Activated effector memory CD4-positive, alpha-beta T cell treated with anti-CD3 and anti-CD28 coated beads, Interleukin-2, amount 50 U/mL, for 16 hours (primary cell): ENCODE measurements around the gene TAC3.
"Not testable (repeated sequence)": the region's sequence is repeated elsewhere in the genome, so short reads cannot be mapped to it uniquely, and the experiment has no call there.

Source experiments
- DNase-seq: peaks from one replicate; pipeline ENCODE4 v3.0.0-alpha.2; 2020

TAC3 gene

DNA sequence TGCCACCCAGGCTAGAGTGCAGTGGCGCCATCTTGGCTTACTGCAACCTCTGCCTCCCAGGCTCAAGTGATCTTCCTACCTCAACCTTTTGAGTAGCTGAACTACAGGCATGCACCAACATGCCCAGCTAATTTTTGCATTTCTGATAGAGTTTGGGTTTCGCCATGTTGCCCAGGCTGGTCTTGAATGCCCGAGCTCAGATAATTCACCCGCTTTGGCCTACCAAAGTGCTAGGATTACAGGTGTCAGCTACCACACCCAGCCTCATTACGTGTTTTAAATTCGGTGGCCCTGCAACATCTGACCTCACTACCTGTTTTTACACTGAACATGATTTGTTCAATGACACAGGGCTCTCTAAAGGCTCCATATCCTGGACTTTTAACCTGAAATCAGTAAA is 36.1 kb downstream of the TAC3 start:
- DNase-seq, result no peak

DNA sequence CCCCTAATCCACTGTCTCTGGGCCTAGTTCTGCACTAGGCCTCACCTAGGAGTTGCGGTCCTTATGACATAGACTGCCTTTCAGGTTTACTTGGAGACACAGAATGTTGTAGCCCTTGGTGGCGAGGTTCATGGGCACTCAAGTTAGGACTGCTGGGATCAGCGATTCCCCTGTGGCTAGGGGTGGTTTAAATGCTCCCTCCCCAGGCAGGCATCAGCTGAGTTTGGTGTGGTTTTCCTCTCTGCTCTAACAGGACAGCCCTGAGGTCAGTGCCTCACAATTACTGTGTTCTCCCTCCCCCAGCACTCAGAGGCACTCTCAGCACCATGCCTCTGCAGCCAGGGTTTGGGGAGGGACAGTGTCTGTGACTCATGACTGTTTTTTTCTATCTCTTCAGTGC is 36.7 kb downstream of the TAC3 start:
- DNase-seq, result no peak

DNA sequence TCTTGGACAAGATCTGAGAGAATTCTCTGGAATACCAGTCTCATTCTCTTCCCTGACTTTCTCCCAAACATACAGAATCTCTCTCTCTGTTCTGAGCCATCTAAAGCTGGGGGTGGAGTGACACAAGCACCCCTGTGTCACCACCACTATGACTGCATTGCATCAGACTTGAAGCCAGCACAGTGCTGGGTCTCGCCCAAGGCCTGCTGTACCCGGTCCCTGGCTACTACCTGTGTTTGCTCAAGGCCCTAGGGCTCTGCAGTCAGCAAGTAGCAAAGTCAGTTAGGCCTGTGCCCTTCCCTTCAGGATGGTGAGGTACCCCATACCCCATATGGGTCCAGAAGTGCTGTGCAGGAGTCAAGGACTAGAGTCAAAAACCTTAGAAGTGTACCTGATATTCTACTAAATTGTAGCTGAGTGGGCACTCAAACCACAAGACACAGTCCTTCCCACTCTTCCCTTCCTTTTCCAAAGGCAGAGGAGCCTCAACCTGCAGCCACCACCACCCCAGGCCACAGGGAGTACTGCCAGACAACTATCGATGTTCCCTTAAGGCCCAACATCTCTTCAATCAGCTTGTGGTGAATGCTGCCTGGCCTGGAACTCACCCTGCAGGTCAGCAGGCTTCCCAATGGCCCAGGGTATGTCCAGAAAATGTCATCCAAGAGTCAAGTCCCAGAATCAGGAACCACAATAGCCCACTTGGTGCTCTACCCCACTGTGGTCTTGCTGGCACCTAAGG is 37.8 kb downstream of the TAC3 start:
- no peak for DNase-seq

DNA sequence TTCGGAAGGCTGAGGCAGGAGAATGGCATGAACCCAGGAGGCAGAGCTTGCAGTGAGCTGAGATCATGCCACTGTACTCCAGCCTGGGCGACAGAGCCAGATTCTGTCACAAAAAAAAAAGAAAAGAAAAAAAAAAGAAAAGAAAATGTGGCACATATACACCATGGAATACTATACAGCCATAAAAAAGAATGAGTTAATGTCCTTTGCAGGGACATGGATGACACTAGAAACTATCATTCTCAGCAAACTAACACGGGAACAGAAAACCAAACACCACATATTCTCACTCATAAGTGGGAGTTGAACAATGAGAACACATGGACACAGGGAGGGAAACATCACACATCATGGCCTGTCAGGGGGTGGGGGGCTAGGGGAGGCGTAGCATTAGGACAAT is 39.0 kb downstream of the TAC3 start:
- DNase-seq, result not testable (repeated sequence)

DNA sequence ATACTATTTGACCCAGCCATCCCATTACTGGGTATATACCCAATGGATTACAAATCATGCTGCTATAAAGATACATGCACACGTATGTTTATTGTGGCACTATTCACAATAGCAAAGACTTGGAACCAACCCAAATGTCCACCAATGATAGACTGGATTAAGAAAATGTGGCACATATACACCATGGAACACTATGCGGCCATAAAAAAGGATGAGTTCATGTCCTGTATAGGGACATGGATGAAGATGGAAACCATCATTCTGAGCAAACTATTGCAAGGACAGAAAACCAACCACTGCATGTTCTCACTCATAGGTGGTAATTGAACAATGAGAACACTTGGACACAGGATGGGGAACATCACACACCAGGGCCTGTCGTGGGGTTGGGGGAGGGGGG is 42.1 kb downstream of the TAC3 start:
- DNase-seq, result not testable (repeated sequence)

DNA sequence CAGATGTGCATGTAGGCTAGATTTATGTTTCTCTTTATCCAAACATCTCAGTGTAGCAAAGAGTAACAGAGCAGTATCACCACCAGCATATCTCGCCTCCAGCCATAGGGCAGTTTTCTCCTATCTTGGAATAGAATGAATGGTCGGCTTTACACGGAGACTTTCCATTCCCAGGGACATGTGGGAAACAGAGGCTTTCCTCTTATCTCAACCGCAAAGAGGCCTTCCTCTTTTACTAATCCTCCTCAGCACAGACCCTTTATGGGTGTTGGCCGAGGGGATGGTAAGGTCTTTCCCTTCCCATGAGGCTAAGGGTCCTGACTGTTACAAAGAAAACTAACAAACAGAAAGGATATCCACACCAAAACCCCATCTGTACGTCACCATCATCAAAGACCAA is 47.4 kb downstream of the TAC3 start:
- DNase-seq, result not testable (repeated sequence)

DNA sequence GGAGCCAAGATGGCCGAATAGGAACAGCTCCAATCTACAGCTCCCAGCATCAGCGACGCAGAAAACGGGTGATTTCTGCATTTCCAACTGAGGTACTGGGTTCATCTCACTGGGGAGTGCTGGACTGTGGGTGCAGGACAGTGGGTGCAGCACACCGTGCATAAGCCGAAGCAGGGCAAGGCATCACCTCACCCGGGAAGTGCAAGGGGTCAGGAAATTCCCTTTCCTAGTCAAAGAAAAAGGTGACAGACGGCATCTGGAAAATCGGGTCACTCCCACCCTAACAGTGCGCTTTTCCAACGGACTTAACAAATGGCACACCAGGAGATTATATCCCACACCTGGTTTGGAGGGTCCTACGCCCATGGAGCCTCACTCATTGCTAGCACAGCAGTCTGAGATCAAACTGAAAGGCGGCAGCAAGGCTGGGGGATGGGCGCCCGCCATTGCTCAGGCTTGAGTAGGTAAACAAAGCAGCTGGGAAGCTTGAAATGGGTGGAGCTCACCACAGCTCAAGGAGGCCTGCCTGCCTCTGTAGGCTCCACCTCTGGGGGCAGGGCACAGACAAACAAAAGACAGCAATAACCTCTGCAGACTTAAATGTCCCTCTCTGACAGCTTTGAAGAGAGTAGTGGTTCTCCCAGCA is 50.2 kb downstream of the TAC3 start:
- DNase-seq, result not testable (repeated sequence)

DNA sequence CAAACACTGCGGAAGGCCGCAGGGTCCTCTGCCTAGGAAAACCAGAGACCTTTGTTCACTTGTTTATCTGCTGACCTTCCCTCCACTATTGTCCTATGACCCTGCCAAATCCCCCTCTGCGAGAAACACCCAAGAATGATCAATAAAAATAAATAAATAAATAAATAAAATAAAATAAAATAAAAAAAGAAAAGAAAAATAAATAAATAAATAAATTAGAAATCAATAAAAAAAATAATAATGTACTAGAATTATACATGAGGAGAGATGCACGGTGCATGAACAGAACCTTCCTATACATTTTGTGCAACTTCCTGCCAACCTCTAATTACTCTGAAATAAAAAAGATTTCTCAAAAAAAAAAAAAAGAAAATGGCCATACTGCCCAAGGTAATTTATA is 51.2 kb downstream of the TAC3 start:
- DNase-seq, result not testable (repeated sequence)

DNA sequence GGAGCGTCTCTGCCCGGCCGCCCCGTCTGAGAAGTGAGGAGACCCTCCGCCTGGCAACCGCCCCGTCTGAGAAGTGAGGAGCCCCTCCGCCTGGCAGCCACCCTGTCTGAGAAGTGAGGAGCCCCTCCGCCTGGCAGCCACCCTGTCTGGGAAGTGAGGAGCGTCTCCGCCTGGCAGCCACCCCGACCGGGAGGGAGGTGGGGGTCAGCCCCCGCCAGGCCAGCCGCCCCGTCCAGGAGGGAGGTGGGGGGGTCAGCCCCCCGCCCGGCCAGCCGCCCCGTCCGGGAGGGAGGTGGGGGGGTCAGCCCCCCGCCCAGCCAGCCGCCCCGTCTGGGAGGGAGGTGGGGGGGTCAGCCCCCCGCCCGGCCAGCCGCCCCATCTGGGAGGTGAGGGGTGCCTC is 52.8 kb downstream of the TAC3 start:
- DNase-seq, result not testable (repeated sequence)

DNA sequence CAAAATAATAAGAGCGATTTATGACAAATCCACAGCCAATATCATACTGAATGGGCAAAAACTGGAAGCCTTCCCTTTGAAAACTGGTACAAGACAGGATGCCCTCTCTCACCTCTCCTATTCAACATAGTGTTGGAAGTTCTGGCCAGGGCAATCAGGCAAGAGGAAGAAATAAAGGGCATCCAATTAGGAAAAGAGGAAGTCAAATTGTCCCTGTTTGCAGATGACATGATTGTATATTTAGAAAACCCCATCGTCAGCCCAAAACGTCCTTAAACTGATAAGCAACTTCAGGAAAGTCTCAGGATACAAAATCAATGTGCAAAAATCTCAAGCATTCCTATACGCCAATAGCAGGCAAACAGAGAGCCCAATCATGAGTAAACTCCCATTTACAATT is 54.1 kb downstream of the TAC3 start:
- DNase-seq, result not testable (repeated sequence)
